HEK293 (cell line): ENCODE results near the gene STRBP.

Source experiments
- AEBP2 ChIP-seq: fragments of 450-650 bp; formaldehyde crosslinking; IDR thresholded peaks from 2 replicates; pipeline ENCODE4 v1.5.1; 2016; ENCODE audit warnings: missing biosample characterization, missing genetic modification characterization, borderline replicate concordance
- OSR2 ChIP-seq: fragments of 450-650 bp; formaldehyde crosslinking; IDR thresholded peaks from 2 replicates; pipeline ENCODE4 v1.5.1; 2016; ENCODE audit warnings: missing biosample characterization, missing genetic modification characterization
- PBX3 ChIP-seq: sonication (generic); formaldehyde crosslinking; IDR thresholded peaks from 2 replicates; pipeline ENCODE4 v1.8.1; 2022; ENCODE audit warnings: mild to moderate bottlenecking, moderate library complexity, missing genetic modification reagents
- REPIN1 ChIP-seq: fragments of 450-650 bp; formaldehyde crosslinking; IDR thresholded peaks from 2 replicates; pipeline ENCODE4 v1.5.1; 2017; ENCODE audit warnings: missing biosample characterization, missing genetic modification characterization, low read depth
- ZBTB17 ChIP-seq: fragments of 450-650 bp; formaldehyde crosslinking; IDR thresholded peaks from 2 replicates; pipeline ENCODE4 v1.5.1; 2016; ENCODE audit warnings: missing biosample characterization, missing genetic modification characterization
- ZNF157 ChIP-seq: fragments of 450-650 bp; formaldehyde crosslinking; IDR thresholded peaks from 2 replicates; pipeline ENCODE4 v1.5.1; 2016; ENCODE audit warnings: missing biosample characterization, missing genetic modification characterization
- ZNF549 ChIP-seq: fragments of 450-650 bp; IDR thresholded peaks from 2 replicates; pipeline ENCODE4 v1.5.1; 2018; ENCODE audit warnings: missing biosample characterization, missing genetic modification characterization, mild to moderate bottlenecking, inconsistent platforms, moderate library complexity
- ZNF670 ChIP-seq: fragments of 450-650 bp; formaldehyde crosslinking; IDR thresholded peaks from 2 replicates; pipeline ENCODE4 v1.5.1; 2016; ENCODE audit warnings: missing biosample characterization, missing genetic modification characterization, low read depth
- TF ChIP-seq, protein P1 (sequence below): fragments of 450-650 bp; formaldehyde crosslinking; IDR thresholded peaks from 2 replicates; pipeline ENCODE4 v1.5.1; 2016; ENCODE audit warnings: missing biosample characterization, missing genetic modification characterization

DNA sequence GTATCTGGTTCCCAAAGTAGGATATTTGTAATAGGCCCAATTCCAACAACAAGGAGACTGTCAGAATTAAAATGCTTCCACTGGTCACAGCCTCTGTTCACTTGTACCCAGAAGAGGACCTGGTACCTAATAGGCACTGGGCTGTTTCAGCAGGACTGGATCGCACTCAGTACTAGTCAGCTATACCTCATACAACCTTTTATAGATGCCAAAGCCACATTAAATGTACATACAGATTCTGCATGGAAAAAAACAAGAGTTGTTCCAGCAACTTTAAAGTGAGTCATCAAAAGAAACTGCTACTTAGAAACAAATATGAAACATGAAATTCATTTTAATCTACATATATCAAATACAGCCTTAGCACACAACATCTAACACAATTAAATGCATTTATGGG, 147.4 kb downstream of the STRBP start:
- TF ChIP-seq REPIN1 (tag by site-specific recombination) (no peak), PBX3 (CRISPR knock-in tag) (no peak), AEBP2 (tag by site-specific recombination) (no peak), ZNF549 (tag by site-specific recombination) (no peak), OSR2 (no peak), ZNF157 (tag by site-specific recombination) (no peak), ZNF670 (tag by site-specific recombination) (no peak), ZBTB17 (tag by site-specific recombination) (no peak)
- TF ChIP-seq, protein P1, sequence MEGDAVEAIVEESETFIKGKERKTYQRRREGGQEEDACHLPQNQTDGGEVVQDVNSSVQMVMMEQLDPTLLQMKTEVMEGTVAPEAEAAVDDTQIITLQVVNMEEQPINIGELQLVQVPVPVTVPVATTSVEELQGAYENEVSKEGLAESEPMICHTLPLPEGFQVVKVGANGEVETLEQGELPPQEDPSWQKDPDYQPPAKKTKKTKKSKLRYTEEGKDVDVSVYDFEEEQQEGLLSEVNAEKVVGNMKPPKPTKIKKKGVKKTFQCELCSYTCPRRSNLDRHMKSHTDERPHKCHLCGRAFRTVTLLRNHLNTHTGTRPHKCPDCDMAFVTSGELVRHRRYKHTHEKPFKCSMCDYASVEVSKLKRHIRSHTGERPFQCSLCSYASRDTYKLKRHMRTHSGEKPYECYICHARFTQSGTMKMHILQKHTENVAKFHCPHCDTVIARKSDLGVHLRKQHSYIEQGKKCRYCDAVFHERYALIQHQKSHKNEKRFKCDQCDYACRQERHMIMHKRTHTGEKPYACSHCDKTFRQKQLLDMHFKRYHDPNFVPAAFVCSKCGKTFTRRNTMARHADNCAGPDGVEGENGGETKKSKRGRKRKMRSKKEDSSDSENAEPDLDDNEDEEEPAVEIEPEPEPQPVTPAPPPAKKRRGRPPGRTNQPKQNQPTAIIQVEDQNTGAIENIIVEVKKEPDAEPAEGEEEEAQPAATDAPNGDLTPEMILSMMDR (tag by site-specific recombination) = no peak
